ENCODE measurements around the gene WDHD1.
"Not testable (repeated sequence)": the region's sequence is repeated elsewhere in the genome, so short reads cannot be mapped to it uniquely, and the experiment has no call there.

The WDHD1 gene

DNA sequence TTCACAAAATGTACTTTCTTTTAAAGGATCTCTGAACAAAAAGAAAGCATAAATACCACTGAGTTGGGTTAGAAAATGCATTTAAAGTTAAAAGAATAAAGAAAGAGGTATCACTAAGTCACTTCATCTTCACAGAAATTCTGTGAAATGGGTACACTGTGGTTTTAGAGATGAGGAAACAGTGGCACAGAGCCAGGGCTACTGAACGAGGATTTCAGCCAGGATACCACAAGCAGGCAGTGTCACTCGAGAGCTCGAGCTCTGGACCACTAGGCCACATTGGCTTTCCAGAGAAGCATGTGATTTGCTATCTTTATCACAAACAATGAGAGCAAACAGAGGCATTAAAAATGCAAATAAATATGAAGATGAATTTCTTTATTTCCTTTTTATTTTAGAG lies 51.0 kb downstream of the WDHD1 start:
- Histone ChIP-seq H3K9ac (ENCODE audit: low read depth in 1 of 2, low read length in 2 of 2) (no peak overlapping the region), H3K4me1 (ENCODE audit: control insufficient read depth in 2 of 2, insufficient read depth in 2 of 2, low read length in 2 of 2) (no peaks in the 10 kb centered on the region), H3K4me3 (ENCODE audit: low read length in 2 of 2) (no peak overlapping the region), H3K36me3 (ENCODE audit: control insufficient read depth in 2 of 2, insufficient read depth in 2 of 2, low read length in 2 of 2) (no peaks in the 10 kb centered on the region), H3K9me3 (ENCODE audit: control insufficient read depth in 2 of 2, low read length in 2 of 2) (no peaks in the 10 kb centered on the region), H3K27me3 (ENCODE audit: control insufficient read depth in 2 of 2, insufficient read depth in 2 of 2, low read length in 2 of 2) (no peaks in the 10 kb centered on the region), H3K27ac (ENCODE audit: low read depth in 2 of 2, low read length in 2 of 2) (no peak overlapping the region)

DNA sequence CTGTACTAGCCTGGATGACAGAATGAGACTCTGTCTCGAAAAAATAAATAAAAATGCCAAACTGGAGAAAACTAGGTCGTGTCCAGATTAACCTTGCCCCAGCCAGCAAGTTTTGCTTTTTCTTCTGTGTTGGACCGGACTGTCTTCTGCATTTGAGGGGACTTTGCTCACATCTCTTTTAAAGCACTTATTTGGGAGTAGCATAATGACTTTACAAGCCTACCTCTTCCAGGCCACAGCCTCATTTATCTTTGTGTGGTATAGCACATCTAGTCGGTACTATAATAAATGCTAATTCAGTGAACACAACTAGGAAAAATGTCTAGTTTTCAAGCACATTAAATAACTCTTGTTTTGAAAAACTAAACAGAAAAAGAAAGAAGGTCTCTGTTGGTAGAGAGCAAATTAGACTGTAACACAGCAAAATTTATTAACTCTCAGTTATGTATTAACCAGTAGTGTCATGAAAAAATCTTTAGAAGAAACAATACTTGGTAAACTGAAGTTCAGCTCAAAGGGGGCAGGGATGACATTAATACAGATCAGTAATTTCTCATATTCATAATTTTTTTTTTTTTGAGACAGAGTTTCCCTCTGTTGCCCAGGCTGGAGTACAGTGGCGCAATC lies 52.0 kb downstream of the WDHD1 start:
- Histone ChIP-seq H3K9me3 (ENCODE audit: control insufficient read depth in 2 of 2, low read length in 2 of 2) (no peaks in the 10 kb centered on the region), H3K4me3 (ENCODE audit: low read length in 2 of 2) (no peak overlapping the region), H3K9ac (ENCODE audit: low read depth in 1 of 2, low read length in 2 of 2) (no peak overlapping the region), H3K27ac (ENCODE audit: low read depth in 2 of 2, low read length in 2 of 2) (no peak overlapping the region), H3K36me3 (ENCODE audit: control insufficient read depth in 2 of 2, insufficient read depth in 2 of 2, low read length in 2 of 2) (no peaks in the 10 kb centered on the region), H3K4me1 (ENCODE audit: control insufficient read depth in 2 of 2, insufficient read depth in 2 of 2, low read length in 2 of 2) (no peaks in the 10 kb centered on the region), H3K27me3 (ENCODE audit: control insufficient read depth in 2 of 2, insufficient read depth in 2 of 2, low read length in 2 of 2) (no peaks in the 10 kb centered on the region)

DNA sequence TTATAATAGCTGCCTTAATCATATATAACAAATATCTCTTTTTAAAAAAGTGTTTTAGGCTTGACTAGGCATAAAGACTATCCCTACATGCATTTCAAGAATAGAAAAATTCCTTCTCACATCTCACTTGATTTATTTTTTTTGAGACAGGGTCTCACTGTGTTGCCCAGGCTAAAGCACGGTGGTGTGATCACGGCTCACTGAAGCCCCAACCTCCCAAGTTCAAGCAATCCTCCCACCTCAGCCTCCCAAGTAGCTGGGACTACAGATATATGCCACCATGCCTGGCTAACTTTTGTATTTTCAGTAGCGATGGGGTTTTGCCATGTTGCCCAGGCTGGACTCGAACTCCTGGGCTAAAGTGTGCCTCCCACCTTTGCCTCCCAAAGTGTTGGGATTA lies 59.4 kb downstream of the WDHD1 start:
- H3K9ac ChIP-seq (ENCODE audit: low read depth in 1 of 2, low read length in 2 of 2): no peak overlapping the region
- no peaks in the 10 kb centered on the region for H3K27me3 ChIP-seq (ENCODE audit: control insufficient read depth in 2 of 2, insufficient read depth in 2 of 2, low read length in 2 of 2)

DNA sequence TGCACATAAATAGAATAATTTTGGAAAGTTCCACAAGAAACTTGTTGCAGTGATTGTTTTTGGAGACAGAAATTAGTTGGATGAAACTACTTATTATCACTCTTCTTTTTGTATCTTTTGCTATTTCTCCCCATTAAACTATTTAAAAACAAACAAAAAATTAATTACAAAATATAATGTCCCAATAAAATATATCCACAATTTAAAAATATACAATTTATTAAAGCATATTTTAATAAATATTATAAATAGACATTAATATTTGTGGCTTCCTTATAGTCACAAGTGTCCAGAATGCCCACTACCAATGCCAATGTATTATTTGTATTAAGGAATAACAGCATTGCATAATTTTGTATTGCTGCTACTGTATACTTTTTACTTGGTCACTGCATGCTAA lies 71.8 kb downstream of the WDHD1 start:
- H3K9me3 ChIP-seq (ENCODE audit: control insufficient read depth in 2 of 2, low read length in 2 of 2): no peaks in the 10 kb centered on the region
- H3K9ac ChIP-seq (ENCODE audit: low read depth in 1 of 2, low read length in 2 of 2): no peak overlapping the region
- H3K27ac ChIP-seq (ENCODE audit: low read depth in 2 of 2, low read length in 2 of 2): no peak overlapping the region
- no peaks in the 10 kb centered on the region for H3K36me3 ChIP-seq (ENCODE audit: control insufficient read depth in 2 of 2, insufficient read depth in 2 of 2, low read length in 2 of 2)
- H3K4me3 ChIP-seq (ENCODE audit: low read length in 2 of 2): no peak overlapping the region
- no peaks in the 10 kb centered on the region for H3K4me1 ChIP-seq (ENCODE audit: control insufficient read depth in 2 of 2, insufficient read depth in 2 of 2, low read length in 2 of 2)
- H3K27me3 ChIP-seq (ENCODE audit: control insufficient read depth in 2 of 2, insufficient read depth in 2 of 2, low read length in 2 of 2): no peaks in the 10 kb centered on the region

More for the DNA sequence above, 59.4 kb downstream of the WDHD1 start:
- H3K4me3 ChIP-seq (ENCODE audit: low read length in 2 of 2): no peak overlapping the region
- no peaks in the 10 kb centered on the region for H3K9me3 ChIP-seq (ENCODE audit: control insufficient read depth in 2 of 2, low read length in 2 of 2)
- no peaks in the 10 kb centered on the region for H3K36me3 ChIP-seq (ENCODE audit: control insufficient read depth in 2 of 2, insufficient read depth in 2 of 2, low read length in 2 of 2)
- no peaks in the 10 kb centered on the region for H3K4me1 ChIP-seq (ENCODE audit: control insufficient read depth in 2 of 2, insufficient read depth in 2 of 2, low read length in 2 of 2)
- no peak overlapping the region for H3K27ac ChIP-seq (ENCODE audit: low read depth in 2 of 2, low read length in 2 of 2)

DNA sequence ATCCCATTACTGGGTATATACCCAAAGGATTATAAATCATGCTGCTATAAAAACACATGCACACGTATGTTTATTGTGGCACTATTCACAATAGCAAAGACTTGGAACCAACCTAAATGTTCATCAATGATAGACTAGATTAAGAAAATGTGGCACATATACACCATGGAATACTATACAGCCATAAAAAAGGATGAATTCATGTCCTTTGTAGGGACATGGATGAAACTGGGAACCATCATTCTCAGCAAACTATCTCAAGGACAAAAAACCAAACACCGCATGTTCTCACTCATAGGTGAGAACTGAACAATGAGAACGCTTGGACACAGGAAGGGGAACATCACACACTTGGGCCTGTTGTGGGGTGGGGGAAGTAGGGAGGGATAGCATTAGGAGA lies 73.3 kb downstream of the WDHD1 start:
- not testable (repeated sequence) for H3K4me3 ChIP-seq (ENCODE audit: low read length in 2 of 2); H3K9me3 ChIP-seq (ENCODE audit: control insufficient read depth in 2 of 2, low read length in 2 of 2); H3K4me1 ChIP-seq (ENCODE audit: control insufficient read depth in 2 of 2, insufficient read depth in 2 of 2, low read length in 2 of 2)

DNA sequence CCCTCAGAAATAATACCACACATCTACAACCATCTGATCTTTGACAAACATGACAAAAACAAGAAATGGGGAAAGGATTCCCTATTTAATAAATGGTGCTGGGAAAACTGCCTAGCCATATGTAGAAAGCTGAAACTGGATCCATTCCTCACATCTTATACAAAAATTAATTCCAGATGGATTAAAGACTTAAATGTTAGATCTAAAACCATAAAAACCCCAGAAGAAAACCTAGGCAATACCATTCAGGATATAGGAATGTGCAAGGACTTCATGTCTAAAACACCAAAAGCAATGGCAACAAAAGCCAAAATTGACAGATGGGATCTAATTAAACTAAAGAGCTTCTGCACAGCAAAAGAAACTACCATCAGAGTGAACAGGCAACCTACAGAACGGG lies 74.1 kb downstream of the WDHD1 start:
- H3K9me3 ChIP-seq (ENCODE audit: control insufficient read depth in 2 of 2, low read length in 2 of 2); H3K27ac ChIP-seq (ENCODE audit: low read depth in 2 of 2, low read length in 2 of 2); H3K4me3 ChIP-seq (ENCODE audit: low read length in 2 of 2); H3K9ac ChIP-seq (ENCODE audit: low read depth in 1 of 2, low read length in 2 of 2); H3K36me3 ChIP-seq (ENCODE audit: control insufficient read depth in 2 of 2, insufficient read depth in 2 of 2, low read length in 2 of 2); H3K27me3 ChIP-seq (ENCODE audit: control insufficient read depth in 2 of 2, insufficient read depth in 2 of 2, low read length in 2 of 2); H3K4me1 ChIP-seq (ENCODE audit: control insufficient read depth in 2 of 2, insufficient read depth in 2 of 2, low read length in 2 of 2): not testable (repeated sequence)

More for the DNA sequence above, 73.3 kb downstream of the WDHD1 start:
- H3K27me3 ChIP-seq (ENCODE audit: control insufficient read depth in 2 of 2, insufficient read depth in 2 of 2, low read length in 2 of 2); H3K36me3 ChIP-seq (ENCODE audit: control insufficient read depth in 2 of 2, insufficient read depth in 2 of 2, low read length in 2 of 2); H3K27ac ChIP-seq (ENCODE audit: low read depth in 2 of 2, low read length in 2 of 2); H3K9ac ChIP-seq (ENCODE audit: low read depth in 1 of 2, low read length in 2 of 2): not testable (repeated sequence)

DNA sequence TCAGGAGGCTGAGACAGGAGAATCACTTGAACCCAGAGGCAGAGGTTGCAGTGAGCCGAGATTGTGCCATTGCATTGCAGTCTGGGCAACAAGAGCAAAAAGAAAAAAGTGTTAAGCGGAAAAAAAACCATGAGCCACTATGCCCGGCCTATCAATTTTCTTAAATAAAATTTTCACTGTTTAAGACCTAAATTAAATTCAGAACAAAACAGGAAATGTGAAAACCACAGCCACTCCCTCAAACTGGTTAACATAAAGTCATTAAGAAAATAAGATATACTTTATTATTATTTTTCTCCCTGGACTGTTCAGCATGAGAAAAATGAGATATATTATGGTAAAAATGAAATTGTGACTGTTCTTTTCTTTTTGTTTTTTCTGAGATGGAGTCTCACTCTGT lies 79.7 kb downstream of the WDHD1 start:
- no peak overlapping the region for H3K27ac ChIP-seq (ENCODE audit: low read depth in 2 of 2, low read length in 2 of 2)
- no peaks in the 10 kb centered on the region for H3K36me3 ChIP-seq (ENCODE audit: control insufficient read depth in 2 of 2, insufficient read depth in 2 of 2, low read length in 2 of 2)
- no peaks in the 10 kb centered on the region for H3K27me3 ChIP-seq (ENCODE audit: control insufficient read depth in 2 of 2, insufficient read depth in 2 of 2, low read length in 2 of 2)

DNA sequence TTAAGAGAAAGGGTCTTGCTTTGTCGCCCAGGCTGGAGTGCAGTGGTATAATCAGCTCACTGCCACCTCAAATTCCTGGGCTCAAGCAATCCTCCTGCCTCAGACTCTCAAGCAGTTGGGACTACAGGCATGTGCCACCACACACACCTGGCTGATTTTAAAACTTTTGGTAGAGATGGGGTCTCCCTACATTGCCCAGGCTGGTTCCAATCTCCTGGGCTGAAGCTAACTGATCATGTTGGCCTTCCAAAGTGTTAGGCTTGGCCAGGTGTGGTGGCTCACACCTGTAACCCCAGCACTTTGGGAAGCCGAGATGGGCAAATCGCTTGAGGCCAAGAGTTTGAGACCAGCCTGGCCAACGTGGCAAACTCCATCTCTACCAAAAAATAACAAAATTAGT lies 80.4 kb downstream of the WDHD1 start:
- Histone ChIP-seq H3K4me3 (ENCODE audit: low read length in 2 of 2) (no peak overlapping the region), H3K9me3 (ENCODE audit: control insufficient read depth in 2 of 2, low read length in 2 of 2) (no peaks in the 10 kb centered on the region), H3K27me3 (ENCODE audit: control insufficient read depth in 2 of 2, insufficient read depth in 2 of 2, low read length in 2 of 2) (no peaks in the 10 kb centered on the region), H3K36me3 (ENCODE audit: control insufficient read depth in 2 of 2, insufficient read depth in 2 of 2, low read length in 2 of 2) (no peaks in the 10 kb centered on the region), H3K9ac (ENCODE audit: low read depth in 1 of 2, low read length in 2 of 2) (no peak overlapping the region), H3K27ac (ENCODE audit: low read depth in 2 of 2, low read length in 2 of 2) (no peak overlapping the region), H3K4me1 (ENCODE audit: control insufficient read depth in 2 of 2, insufficient read depth in 2 of 2, low read length in 2 of 2) (no peaks in the 10 kb centered on the region)

More for the DNA sequence above, 79.7 kb downstream of the WDHD1 start:
- Histone ChIP-seq H3K4me1 (ENCODE audit: control insufficient read depth in 2 of 2, insufficient read depth in 2 of 2, low read length in 2 of 2) (no peaks in the 10 kb centered on the region), H3K4me3 (ENCODE audit: low read length in 2 of 2) (no peak overlapping the region), H3K9ac (ENCODE audit: low read depth in 1 of 2, low read length in 2 of 2) (no peak overlapping the region), H3K9me3 (ENCODE audit: control insufficient read depth in 2 of 2, low read length in 2 of 2) (no peaks in the 10 kb centered on the region)

DNA sequence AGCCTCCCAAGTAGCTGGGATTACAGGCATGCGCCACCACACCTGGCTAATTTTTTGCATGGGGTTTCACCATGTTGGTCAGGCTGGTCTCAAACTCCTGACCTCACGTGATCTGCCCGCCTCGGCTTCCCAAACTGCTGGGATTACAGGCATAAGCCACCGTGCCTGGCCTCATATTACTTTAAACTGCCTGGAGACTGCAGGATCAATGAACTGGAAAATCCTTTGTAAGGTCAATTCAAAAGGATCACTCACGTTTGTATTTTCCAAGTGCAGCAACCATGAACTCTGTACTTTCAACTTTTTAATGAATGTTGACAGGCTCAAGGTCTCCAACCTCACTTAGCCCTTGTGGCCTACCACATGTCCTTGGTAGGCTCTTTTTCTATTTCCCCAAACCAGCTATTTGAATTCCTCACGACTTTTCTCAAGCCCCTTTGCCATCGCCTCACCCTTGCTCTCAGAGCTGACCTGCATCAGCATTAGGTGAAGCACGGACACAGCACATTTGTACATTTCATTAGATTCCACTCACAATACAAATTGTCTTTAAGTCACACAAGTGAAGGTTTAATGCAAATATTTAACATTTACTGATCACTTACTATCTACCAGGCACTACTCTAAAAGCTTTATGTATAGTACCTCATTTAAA lies 82.0 kb downstream of the WDHD1 start:
- Histone ChIP-seq H3K4me3 (ENCODE audit: low read length in 2 of 2) (no peak overlapping the region), H3K27ac (ENCODE audit: low read depth in 2 of 2, low read length in 2 of 2) (no peak overlapping the region), H3K27me3 (ENCODE audit: control insufficient read depth in 2 of 2, insufficient read depth in 2 of 2, low read length in 2 of 2) (no peaks in the 10 kb centered on the region), H3K36me3 (ENCODE audit: control insufficient read depth in 2 of 2, insufficient read depth in 2 of 2, low read length in 2 of 2) (no peaks in the 10 kb centered on the region), H3K4me1 (ENCODE audit: control insufficient read depth in 2 of 2, insufficient read depth in 2 of 2, low read length in 2 of 2) (no peaks in the 10 kb centered on the region), H3K9me3 (ENCODE audit: control insufficient read depth in 2 of 2, low read length in 2 of 2) (no peaks in the 10 kb centered on the region), H3K9ac (ENCODE audit: low read depth in 1 of 2, low read length in 2 of 2) (no peak overlapping the region)

DNA sequence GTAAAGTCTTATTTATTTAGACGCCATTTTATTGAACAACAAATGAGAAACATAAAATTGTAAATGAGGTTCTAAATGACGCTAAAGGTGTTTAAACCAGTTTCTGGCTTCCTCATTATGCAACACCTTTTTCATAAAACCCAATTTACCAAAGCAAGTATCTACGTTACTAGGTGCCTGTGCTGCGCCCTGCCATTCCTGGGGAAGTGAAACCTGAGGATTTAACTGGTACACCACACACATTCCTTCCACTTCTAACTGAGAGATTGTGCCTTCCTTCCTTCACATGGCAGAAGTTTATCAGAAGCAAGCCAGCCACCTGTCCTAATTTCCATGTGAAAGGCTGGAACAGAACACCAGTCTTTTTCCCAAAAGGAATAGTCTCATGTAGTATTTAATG lies 84.0 kb downstream of the WDHD1 start:
- Histone ChIP-seq H3K36me3 (ENCODE audit: control insufficient read depth in 2 of 2, insufficient read depth in 2 of 2, low read length in 2 of 2) (no peaks in the 10 kb centered on the region), H3K9me3 (ENCODE audit: control insufficient read depth in 2 of 2, low read length in 2 of 2) (no peaks in the 10 kb centered on the region), H3K27me3 (ENCODE audit: control insufficient read depth in 2 of 2, insufficient read depth in 2 of 2, low read length in 2 of 2) (no peaks in the 10 kb centered on the region), H3K4me1 (ENCODE audit: control insufficient read depth in 2 of 2, insufficient read depth in 2 of 2, low read length in 2 of 2) (no peaks in the 10 kb centered on the region), H3K4me3 (ENCODE audit: low read length in 2 of 2) (no peak overlapping the region), H3K27ac (ENCODE audit: low read depth in 2 of 2, low read length in 2 of 2) (no peak overlapping the region), H3K9ac (ENCODE audit: low read depth in 1 of 2, low read length in 2 of 2) (no peak overlapping the region)

Data from mucosa of rectum (tissue), 2 donors.